ENCODE data around the gene SORCS3.

GRCh38 chr10:105189463-105189800 is 548.3 kb downstream of the SORCS3 start:
- TF ChIP-seq POLR2A (IDR thresholded peaks at IDR 0.05; ENCODE audit: low read depth, low read length) (no peak), SMC3 (IDR thresholded peaks at IDR 0.05; ENCODE audit: low read depth, low read length) (no peak), MAZ (IDR thresholded peaks at IDR 0.05; ENCODE audit: borderline replicate concordance, low read depth, low read length) (no peak), CTCF (conservative IDR thresholded peaks at IDR 0.05; ENCODE audit: low read depth, low read length) (no peak), RCOR1 (IDR thresholded peaks at IDR 0.05; ENCODE audit: insufficient replicate concordance, low read length) (no peak), RAD21 (IDR thresholded peaks at IDR 0.05; ENCODE audit: low read length) (no peak), FOS (IDR thresholded peaks at IDR 0.05; ENCODE audit: low read depth, low read length) (no peak), CEBPB (IDR thresholded peaks at IDR 0.05; ENCODE audit: low read depth, low read length) (no peak), ELK1 (IDR thresholded peaks at IDR 0.05; ENCODE audit: borderline replicate concordance, low read depth, low read length) (no peak), BHLHE40 (IDR thresholded peaks at IDR 0.05; ENCODE audit: low read depth, low read length) (no peak), USF2 (IDR thresholded peaks at IDR 0.05; ENCODE audit: low read depth, low read length) (no peak), MAFK (IDR thresholded peaks at IDR 0.05; ENCODE audit: low read depth, low read length) (no peak), RFX5 (IDR thresholded peaks at IDR 0.05; ENCODE audit: low read depth, low read length) (no peak), MXI1 (IDR thresholded peaks at IDR 0.05; ENCODE audit: borderline replicate concordance, low read depth, low read length) (no peak)

Data from IMR-90 (cell line).